Panc1 (cell line): ENCODE results near the gene HMCES. TPM values are rescaled to one million over a fixed set of nuclear protein-coding genes. Genes with fewer than 3 reads are reported as not detected.

ENCODE experiments used
- ATAC-seq: fragments of 200-7000 bp; cut with Tn5 transposase; 2 replicates; pipeline ENCODE4 v1.9.1; 2020; ENCODE audit warnings: mild to moderate bottlenecking, moderate library complexity
- BruUV-seq: library from RNA; stranded (reverse); fragments of 400-500 nt; replicated peaks from 2 replicates; lab custom pipeline; 2021; lab: Mats Ljungman, UMichigan
- CTCF ChIA-PET: fragments of 300-600 bp; sonication (Branson Sonifier 250); formaldehyde crosslinking; loops from one replicate; lab custom pipeline; 2022; ENCODE audit warnings: antibody characterized with exemption; lab: Charles Lee
- POLR2A ChIA-PET: fragments of 300-600 bp; sonication (Branson Sonifier 250); formaldehyde crosslinking; loops from one replicate; lab custom pipeline; 2022; ENCODE audit warnings: antibody characterized with exemption; lab: Charles Lee
- DNase-seq: peaks from one replicate; pipeline ENCODE4 v3.0.0-alpha.2; 2010; ENCODE audit warnings: low read depth, low spot score
- H3K27ac ChIP-seq: 2 replicates; pipeline ENCODE4 v1.5.1; 2011; ENCODE audit warnings: mild to moderate bottlenecking, low read length, inconsistent platforms
- H3K27me3 ChIP-seq: fragments of 200-500 bp; sonication (Bioruptor generic); 2 replicates; pipeline ENCODE4 v1.6.0; 2014; ENCODE audit warnings: low read length, inconsistent platforms; ENCODE audit not compliant: control insufficient read depth, insufficient read depth
- H3K36me3 ChIP-seq: fragments of 200-500 bp; sonication (Bioruptor generic); 2 replicates; pipeline ENCODE4 v1.5.1; 2014; ENCODE audit warnings: inconsistent platforms, mild to moderate bottlenecking, low read length, moderate library complexity; ENCODE audit not compliant: control insufficient read depth, insufficient read depth
- H3K4me1 ChIP-seq: 2 replicates; pipeline ENCODE4 v1.5.1; 2011; ENCODE audit warnings: inconsistent platforms, mild to moderate bottlenecking, low read length, moderate library complexity; ENCODE audit not compliant: control insufficient read depth, insufficient read depth
- H3K4me3 ChIP-seq, 2 experiments: 2 replicates each; pipeline ENCODE4 v1.5.1; 2011 to 2012; ENCODE audit warnings: low read depth in 2 of 2, low read length in 2 of 2, mild to moderate bottlenecking in 2 of 2, inconsistent platforms in 1 of 2, moderate library complexity in 1 of 2
- H3K9me3 ChIP-seq: fragments of 200-500 bp; sonication (Bioruptor generic); 2 replicates; pipeline ENCODE4 v1.5.1; 2014; ENCODE audit warnings: low read depth, mild to moderate bottlenecking, inconsistent platforms, low read length, moderate library complexity; ENCODE audit not compliant: control insufficient read depth, insufficient read depth
- POLR2AphosphoS5 ChIP-seq: IDR thresholded peaks from 2 replicates; pipeline ENCODE4 v1.6.1; 2012; ENCODE audit warnings: mild to moderate bottlenecking, low read depth, low read length, moderate library complexity
- SIN3A ChIP-seq: IDR thresholded peaks from 2 replicates; pipeline ENCODE4 v1.6.1; 2012; ENCODE audit warnings: low read depth, mild to moderate bottlenecking, low read length, moderate library complexity, borderline replicate concordance; ENCODE audit not compliant: insufficient read depth
- TCF7L2 ChIP-seq: IDR thresholded peaks from 2 replicates; pipeline ENCODE4 v1.6.1; 2011; ENCODE audit warnings: mild to moderate bottlenecking, low read depth, low read length, inconsistent platforms
- in situ Hi-C: cut with HindIII; loops from 2 replicates; pipeline ENCODE4 v1.10.0; 2016; ENCODE audit warnings: low sequenced_read_pairs, low pct_unique_long_range_greater_than_20kb
- intact Hi-C: fragments of 100-400 bp; cut with micrococcal nuclease; formaldehyde crosslinking; loops from one replicate; pipeline ENCODE4 v1.10.0; 2022; ENCODE audit not compliant: unreplicated experiment
- total RNA-seq: library from RNA; stranded (reverse); gene quantifications from one replicate; pipeline ENCODE4 v1.2.1, GENCODE V29; 2021; ENCODE audit not compliant: unreplicated experiment
- TF ChIP-seq, protein P1 (sequence below): fragments of 450-650 bp; IDR thresholded peaks from 2 replicates; pipeline ENCODE4 v1.5.1; 2017; ENCODE audit warnings: mild to moderate bottlenecking
- TF ChIP-seq, protein P2 (sequence below), 2 experiments: IDR thresholded peaks; 2 replicates each; pipeline ENCODE4 v1.6.1; 2011 to 2012; ENCODE audit warnings: low read depth in 2 of 2, control low read depth in 1 of 2, low read length in 1 of 2, mild to moderate bottlenecking in 1 of 2, moderate library complexity in 1 of 2; ENCODE audit not compliant: insufficient read depth in 1 of 2

HMCES gene
- total RNA-seq, 1 experiment from 2014 or later = 94.6 TPM

DNA sequence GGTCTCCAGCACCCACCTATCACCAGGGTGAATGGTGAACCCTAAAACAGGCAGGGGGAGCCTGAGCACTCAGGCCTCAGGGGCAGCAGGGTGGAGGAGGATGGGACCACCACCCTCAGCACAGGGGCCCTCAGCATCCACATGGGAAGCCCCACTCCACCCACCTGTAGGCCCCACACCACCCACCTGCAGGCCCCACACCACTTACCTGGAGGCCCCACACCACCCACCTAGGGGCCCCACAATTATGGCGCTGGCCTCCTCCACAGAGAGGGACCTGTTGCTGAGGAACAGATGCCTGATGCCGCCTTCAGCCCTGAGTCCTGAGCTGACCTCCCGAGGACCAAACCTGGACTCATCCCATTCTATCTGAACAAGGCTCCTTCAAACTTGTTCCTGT is 46.7 kb downstream of the HMCES start:
- CTCF ChIA-PET = no interaction called here
- no TSS peak for BruUV-seq
- ATAC-seq (no peak), DNase-seq (no peak)
- no peak for TF ChIP-seq SIN3A
- no peaks in the 10 kb centered on the region for H3K36me3 ChIP-seq
- POLR2A ChIA-PET = no interaction called here
- in situ Hi-C loops (no loop called here), intact Hi-C loops (no loop called here)
- no peak overlapping the region for H3K4me3 ChIP-seq
- no peaks in the 10 kb centered on the region for H3K4me1 ChIP-seq
- no peaks in the 10 kb centered on the region for H3K27me3 ChIP-seq
- no peaks in the 10 kb centered on the region for H3K9me3 ChIP-seq
- H3K27ac ChIP-seq = no peak overlapping the region

DNA sequence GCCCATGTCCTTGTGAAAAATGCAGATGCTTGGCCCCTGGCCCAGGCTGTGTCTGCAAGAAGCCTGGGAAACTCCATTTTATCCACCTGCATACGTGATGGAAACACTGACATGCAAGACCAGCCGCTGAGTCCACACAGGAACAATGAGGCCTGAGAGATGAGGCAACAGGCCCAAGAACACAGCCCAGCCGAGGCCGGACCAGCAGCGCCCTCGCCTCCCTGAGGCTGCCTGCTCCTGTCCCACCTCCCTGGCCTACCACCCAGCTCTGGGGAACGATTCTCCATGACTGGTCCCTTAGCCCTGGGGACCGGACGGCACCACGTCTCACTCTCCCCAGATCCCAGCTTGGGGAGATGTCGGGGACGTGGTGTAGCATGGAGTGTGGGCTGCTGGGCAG is 47.5 kb downstream of the HMCES start:
- Histone ChIP-seq H3K36me3 (no peaks in the 10 kb centered on the region), H3K27ac (no peak overlapping the region), H3K4me3 (no peak overlapping the region), H3K9me3 (no peaks in the 10 kb centered on the region), H3K4me1 (no peaks in the 10 kb centered on the region), H3K27me3 (no peaks in the 10 kb centered on the region)
- CTCF ChIA-PET = no interaction called here
- intact Hi-C loops (no loop called here), in situ Hi-C loops (no loop called here)
- POLR2A ChIA-PET = no interaction called here
- TF ChIP-seq, protein P1, sequence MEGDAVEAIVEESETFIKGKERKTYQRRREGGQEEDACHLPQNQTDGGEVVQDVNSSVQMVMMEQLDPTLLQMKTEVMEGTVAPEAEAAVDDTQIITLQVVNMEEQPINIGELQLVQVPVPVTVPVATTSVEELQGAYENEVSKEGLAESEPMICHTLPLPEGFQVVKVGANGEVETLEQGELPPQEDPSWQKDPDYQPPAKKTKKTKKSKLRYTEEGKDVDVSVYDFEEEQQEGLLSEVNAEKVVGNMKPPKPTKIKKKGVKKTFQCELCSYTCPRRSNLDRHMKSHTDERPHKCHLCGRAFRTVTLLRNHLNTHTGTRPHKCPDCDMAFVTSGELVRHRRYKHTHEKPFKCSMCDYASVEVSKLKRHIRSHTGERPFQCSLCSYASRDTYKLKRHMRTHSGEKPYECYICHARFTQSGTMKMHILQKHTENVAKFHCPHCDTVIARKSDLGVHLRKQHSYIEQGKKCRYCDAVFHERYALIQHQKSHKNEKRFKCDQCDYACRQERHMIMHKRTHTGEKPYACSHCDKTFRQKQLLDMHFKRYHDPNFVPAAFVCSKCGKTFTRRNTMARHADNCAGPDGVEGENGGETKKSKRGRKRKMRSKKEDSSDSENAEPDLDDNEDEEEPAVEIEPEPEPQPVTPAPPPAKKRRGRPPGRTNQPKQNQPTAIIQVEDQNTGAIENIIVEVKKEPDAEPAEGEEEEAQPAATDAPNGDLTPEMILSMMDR = no peak
- TF ChIP-seq TCF7L2 (no peak), SIN3A (no peak), POLR2AphosphoS5 (no peak)
- TF ChIP-seq, protein P2, sequence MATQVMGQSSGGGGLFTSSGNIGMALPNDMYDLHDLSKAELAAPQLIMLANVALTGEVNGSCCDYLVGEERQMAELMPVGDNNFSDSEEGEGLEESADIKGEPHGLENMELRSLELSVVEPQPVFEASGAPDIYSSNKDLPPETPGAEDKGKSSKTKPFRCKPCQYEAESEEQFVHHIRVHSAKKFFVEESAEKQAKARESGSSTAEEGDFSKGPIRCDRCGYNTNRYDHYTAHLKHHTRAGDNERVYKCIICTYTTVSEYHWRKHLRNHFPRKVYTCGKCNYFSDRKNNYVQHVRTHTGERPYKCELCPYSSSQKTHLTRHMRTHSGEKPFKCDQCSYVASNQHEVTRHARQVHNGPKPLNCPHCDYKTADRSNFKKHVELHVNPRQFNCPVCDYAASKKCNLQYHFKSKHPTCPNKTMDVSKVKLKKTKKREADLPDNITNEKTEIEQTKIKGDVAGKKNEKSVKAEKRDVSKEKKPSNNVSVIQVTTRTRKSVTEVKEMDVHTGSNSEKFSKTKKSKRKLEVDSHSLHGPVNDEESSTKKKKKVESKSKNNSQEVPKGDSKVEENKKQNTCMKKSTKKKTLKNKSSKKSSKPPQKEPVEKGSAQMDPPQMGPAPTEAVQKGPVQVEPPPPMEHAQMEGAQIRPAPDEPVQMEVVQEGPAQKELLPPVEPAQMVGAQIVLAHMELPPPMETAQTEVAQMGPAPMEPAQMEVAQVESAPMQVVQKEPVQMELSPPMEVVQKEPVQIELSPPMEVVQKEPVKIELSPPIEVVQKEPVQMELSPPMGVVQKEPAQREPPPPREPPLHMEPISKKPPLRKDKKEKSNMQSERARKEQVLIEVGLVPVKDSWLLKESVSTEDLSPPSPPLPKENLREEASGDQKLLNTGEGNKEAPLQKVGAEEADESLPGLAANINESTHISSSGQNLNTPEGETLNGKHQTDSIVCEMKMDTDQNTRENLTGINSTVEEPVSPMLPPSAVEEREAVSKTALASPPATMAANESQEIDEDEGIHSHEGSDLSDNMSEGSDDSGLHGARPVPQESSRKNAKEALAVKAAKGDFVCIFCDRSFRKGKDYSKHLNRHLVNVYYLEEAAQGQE (IDR thresholded peaks at IDR 0.05; ENCODE audit: insufficient read depth in 1 of 2, low read depth in 2 of 2, low read length in 1 of 2) = no peak
- no TSS peak for BruUV-seq
- ATAC-seq = no peak
- DNase-seq = no peak

DNA sequence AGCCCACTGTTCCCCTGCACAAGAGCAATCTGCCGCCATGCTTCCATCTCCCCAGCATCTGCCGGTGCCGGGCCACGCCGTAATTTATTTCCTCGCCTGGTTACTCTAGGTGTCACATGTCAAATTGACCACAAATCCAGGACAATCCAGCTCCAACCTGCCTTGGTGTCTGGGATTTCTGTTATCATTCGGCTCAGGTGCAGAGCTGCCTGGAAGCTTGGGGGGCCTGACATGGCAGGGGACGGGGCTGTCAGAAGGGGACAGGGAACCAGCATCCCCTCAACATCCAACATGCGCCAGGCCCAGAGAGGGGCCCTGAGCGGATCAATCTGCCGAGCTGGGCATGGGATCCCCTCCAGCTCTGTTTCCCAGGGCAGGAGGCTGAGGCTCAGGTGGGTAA is 47.9 kb downstream of the HMCES start:
- POLR2A ChIA-PET = no interaction called here
- Histone ChIP-seq H3K36me3 (no peaks in the 10 kb centered on the region), H3K27me3 (no peaks in the 10 kb centered on the region), H3K27ac (no peak overlapping the region), H3K4me3 (no peak overlapping the region), H3K9me3 (no peaks in the 10 kb centered on the region), H3K4me1 (no peaks in the 10 kb centered on the region)
- no TSS peak for BruUV-seq
- intact Hi-C loops (no loop called here), in situ Hi-C loops (no loop called here)
- CTCF ChIA-PET = no interaction called here
- no peak for DNase-seq
- no peak for ATAC-seq
- TF ChIP-seq, protein P2 (IDR thresholded peaks at IDR 0.05; ENCODE audit: insufficient read depth in 1 of 2, low read depth in 2 of 2, low read length in 1 of 2) = no peak
- TF ChIP-seq POLR2AphosphoS5 = no peak
- TF ChIP-seq SIN3A = no peak
- TF ChIP-seq, protein P1 = no peak
- no peak for TF ChIP-seq TCF7L2
